H9 (cell line): ENCODE measurements around the gene PANK2. TPM values are rescaled to one million over a fixed set of nuclear protein-coding genes. Genes with fewer than 3 reads are reported as not detected.

Experiments
- DNase-seq: peaks from one replicate; pipeline ENCODE4 v3.0.0-alpha.2; 2017
- H2AFZ ChIP-seq: one replicate; pipeline ENCODE4 v1.6.1; 2013; ENCODE audit warnings: mild to moderate bottlenecking, low read length, control low read depth, moderate library complexity
- H2AK5ac ChIP-seq: 2 replicates; pipeline ENCODE4 v1.6.1; 2013; ENCODE audit warnings: low read length, control low read depth, mixed read lengths; ENCODE audit not compliant: insufficient read length
- H2BK120ac ChIP-seq: one replicate; pipeline ENCODE4 v1.6.1; 2013; ENCODE audit warnings: low read depth, mild to moderate bottlenecking, low read length, control low read depth, inconsistent platforms; ENCODE audit not compliant: poor library complexity, severe bottlenecking
- H2BK12ac ChIP-seq: 2 replicates; pipeline ENCODE4 v1.6.1; 2013; ENCODE audit warnings: low read length, control low read depth, mixed read lengths, low read depth; ENCODE audit not compliant: insufficient read length
- H2BK15ac ChIP-seq: 2 replicates; pipeline ENCODE4 v1.6.1; 2013; ENCODE audit warnings: low read depth, low read length, control low read depth
- H2BK20ac ChIP-seq: one replicate; pipeline ENCODE4 v1.6.1; 2013; ENCODE audit warnings: low read depth, mild to moderate bottlenecking, low read length, control low read depth, inconsistent platforms; ENCODE audit not compliant: poor library complexity, severe bottlenecking
- H2BK5ac ChIP-seq: 2 replicates; pipeline ENCODE4 v1.6.1; 2013; ENCODE audit warnings: low read length, control low read depth, mixed read lengths; ENCODE audit not compliant: insufficient read length
- H3K14ac ChIP-seq: 2 replicates; pipeline ENCODE4 v1.6.1; 2013; ENCODE audit warnings: low read length, control low read depth; ENCODE audit not compliant: insufficient read depth
- H3K18ac ChIP-seq: 2 replicates; pipeline ENCODE4 v1.6.1; 2013; ENCODE audit warnings: low read depth, mild to moderate bottlenecking, mixed read lengths, low read length, control low read depth; ENCODE audit not compliant: insufficient read length
- H3K23ac ChIP-seq: 2 replicates; pipeline ENCODE4 v1.6.1; 2013; ENCODE audit warnings: low read length, control low read depth, mixed read lengths, low read depth; ENCODE audit not compliant: insufficient read length
- H3K23me2 ChIP-seq: 2 replicates; pipeline ENCODE4 v1.6.1; 2013; ENCODE audit warnings: low read depth, mild to moderate bottlenecking, mixed read lengths, low read length, control low read depth; ENCODE audit not compliant: insufficient read length, poor library complexity, severe bottlenecking
- H3K27ac ChIP-seq: 2 replicates; pipeline ENCODE4 v1.5.1; 2013; ENCODE audit warnings: low read length, control low read depth, mixed read lengths, low read depth; ENCODE audit not compliant: insufficient read length
- H3K27me3 ChIP-seq: 2 replicates; pipeline ENCODE4 v1.6.1; 2013; ENCODE audit warnings: low read length, control low read depth, inconsistent platforms; ENCODE audit not compliant: insufficient read depth
- H3K4ac ChIP-seq: 2 replicates; pipeline ENCODE4 v1.6.1; 2013; ENCODE audit warnings: low read depth, mild to moderate bottlenecking, control low read depth, inconsistent platforms, low read length, moderate library complexity
- H3K4me1 ChIP-seq: 2 replicates; pipeline ENCODE4 v1.6.1; 2013; ENCODE audit warnings: low read length, control low read depth, inconsistent platforms; ENCODE audit not compliant: insufficient read depth
- H3K4me2 ChIP-seq: 2 replicates; pipeline ENCODE4 v1.6.1; 2013; ENCODE audit warnings: low read length, control low read depth, mixed read lengths; ENCODE audit not compliant: insufficient read length, insufficient read depth
- H3K56ac ChIP-seq: 2 replicates; pipeline ENCODE4 v1.6.1; 2013; ENCODE audit warnings: low read depth, mild to moderate bottlenecking, mixed read lengths, low read length, control low read depth; ENCODE audit not compliant: insufficient read length
- H3K79me1 ChIP-seq: 2 replicates; pipeline ENCODE4 v1.6.1; 2013; ENCODE audit warnings: low read depth, mild to moderate bottlenecking, moderate library complexity, low read length, control low read depth, inconsistent platforms; ENCODE audit not compliant: insufficient read depth, poor library complexity, severe bottlenecking
- H3K79me2 ChIP-seq: 2 replicates; pipeline ENCODE4 v1.6.1; 2013; ENCODE audit warnings: low read length, control low read depth, inconsistent platforms; ENCODE audit not compliant: insufficient read depth
- H3K9ac ChIP-seq: 2 replicates; pipeline ENCODE4 v1.6.1; 2013; ENCODE audit warnings: low read length, control low read depth, mixed read lengths; ENCODE audit not compliant: insufficient read length; ENCODE audit errors: extremely low read depth
- H3K9me3 ChIP-seq: one replicate; pipeline ENCODE4 v1.6.1; 2013; ENCODE audit warnings: low read depth, low read length, inconsistent platforms; ENCODE audit not compliant: control insufficient read depth
- H3T11ph ChIP-seq: one replicate; pipeline ENCODE4 v1.6.1; 2013; ENCODE audit warnings: mild to moderate bottlenecking, low read length, control low read depth, inconsistent platforms
- H4K20me1 ChIP-seq: one replicate; pipeline ENCODE4 v1.6.1; 2013; ENCODE audit not compliant: control insufficient read depth, insufficient read length, insufficient read depth
- H4K5ac ChIP-seq: 2 replicates; pipeline ENCODE4 v1.6.1; 2013; ENCODE audit warnings: low read depth, mild to moderate bottlenecking, mixed read lengths, low read length, control low read depth; ENCODE audit not compliant: insufficient read length
- H4K8ac ChIP-seq: replicated peaks from 2 replicates; pipeline ENCODE4 v1.6.1; 2013; ENCODE audit warnings: low read length, control low read depth, mixed read lengths, low read depth; ENCODE audit not compliant: insufficient read length
- H4K91ac ChIP-seq: 2 replicates; pipeline ENCODE4 v1.6.1; 2013; ENCODE audit warnings: low read depth, mild to moderate bottlenecking, moderate library complexity, mixed read lengths, low read length, control low read depth; ENCODE audit not compliant: insufficient read length
- H3K27ac Mint-ChIP-seq, 3 experiments: 2 replicates in 2 of 3; 3 replicates in 1 of 3; pipeline ENCODE4 v1.8.0; 2020 to 2021; ENCODE audit warnings: mixed read lengths in 3 of 3, mild to moderate bottlenecking in 1 of 3, moderate library complexity in 1 of 3
- H3K27me3 Mint-ChIP-seq: 2 replicates; pipeline ENCODE4 v1.8.0; 2021; ENCODE audit warnings: low read depth, mild to moderate bottlenecking, moderate library complexity, mixed read lengths
- H3K36me3 Mint-ChIP-seq, 3 experiments: 2 replicates in 2 of 3; 3 replicates in 1 of 3; pipeline ENCODE4 v1.8.0; 2020 to 2021; ENCODE audit warnings: low read depth in 3 of 3, mixed read lengths in 3 of 3; ENCODE audit not compliant: insufficient read depth in 1 of 3
- H3K4me1 Mint-ChIP-seq, 2 experiments: 2 replicates each; pipeline ENCODE4 v1.8.0; 2020; ENCODE audit warnings: mixed read lengths in 2 of 2
- H3K4me3 Mint-ChIP-seq, 2 experiments: 2 replicates in 1 of 2; 3 replicates in 1 of 2; pipeline ENCODE4 v1.8.0; 2020 to 2021; ENCODE audit warnings: mild to moderate bottlenecking in 2 of 2, mixed read lengths in 2 of 2, moderate library complexity in 1 of 2
- H3K9me3 Mint-ChIP-seq, 2 experiments: 2 replicates in 1 of 2; 3 replicates in 1 of 2; pipeline ENCODE4 v1.8.0; 2020; ENCODE audit warnings: mild to moderate bottlenecking in 2 of 2, mixed read lengths in 2 of 2, moderate library complexity in 1 of 2
- total RNA-seq: library from RNA; stranded (reverse); gene quantifications from 2 replicates; pipeline ENCODE4 v1.2.1, GENCODE V29; 2021
- TF ChIP-seq, protein P1 (sequence below): fragments of 200-600 bp; sonication (generic); conservative IDR thresholded peaks from 3 replicates; pipeline ENCODE4 v1.8.0; 2021; ENCODE audit warnings: antibody characterized with exemption, mild to moderate bottlenecking

Gene PANK2
- total RNA-seq, 1 experiment from 2014 or later, result 65.4 TPM

DNA sequence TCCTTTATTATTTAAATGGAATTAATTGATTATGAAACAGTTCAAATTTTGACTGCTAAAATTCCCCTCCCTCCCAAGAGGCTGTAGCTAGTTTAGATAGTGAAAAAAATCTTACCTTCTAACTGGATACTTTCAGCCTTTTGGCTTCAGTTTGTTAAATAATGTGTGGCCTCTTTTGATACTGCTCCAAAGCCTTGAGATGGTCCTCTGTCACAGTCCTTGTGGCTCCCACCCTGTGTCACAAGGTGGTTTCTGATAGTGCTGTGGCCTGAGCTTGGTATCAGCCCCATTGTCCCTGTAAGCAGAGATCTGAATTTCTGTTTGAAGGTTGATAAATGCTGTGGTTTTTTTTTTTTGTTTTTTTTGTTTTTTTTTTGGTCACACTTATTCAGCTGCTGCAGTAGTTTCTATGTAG lies 20.8 kb downstream of the PANK2 start:
- no peaks in the 10 kb centered on the region for H3K4me1 ChIP-seq
- no peaks in the 10 kb centered on the region for H3K79me1 ChIP-seq
- H4K20me1 ChIP-seq, result no peaks in the 10 kb centered on the region
- H3K4me2 ChIP-seq, result no peak overlapping the region
- Mint-ChIP-seq H3K27ac (no peak overlapping the region; a peak in 1 of 7 replicates), H3K36me3 (peaks cover 60 to 74% (median 72%) of the 10 kb centered on the region in 3 experiments; a peak in 6 of 7 replicates), H3K27me3 (no peaks in the 10 kb centered on the region), H3K4me3 (no peak overlapping the region), H3K4me1 (peaks cover 1 to 4% of the 10 kb centered on the region in 2 experiments; a peak in 2 of 4 replicates), H3K9me3 (no peaks in the 10 kb centered on the region)
- no peaks in the 10 kb centered on the region for H3K23me2 ChIP-seq
- H3K4ac ChIP-seq, result no peak overlapping the region
- no peak overlapping the region for H2BK20ac ChIP-seq
- no peak for DNase-seq
- no peak overlapping the region for H2AFZ ChIP-seq
- H2BK120ac ChIP-seq, result no peak overlapping the region
- H2AK5ac ChIP-seq, result no peak overlapping the region
- H3K14ac ChIP-seq, result no peak overlapping the region
- no peak overlapping the region for H2BK12ac ChIP-seq
- peaks cover 43% of the 10 kb centered on the region for H3K79me2 ChIP-seq
- H2BK5ac ChIP-seq, result no peak overlapping the region
- no peak overlapping the region for H3K9ac ChIP-seq
- H3K9me3 ChIP-seq, result no peaks in the 10 kb centered on the region
- H3T11ph ChIP-seq, result no peak overlapping the region
- no peak overlapping the region for H3K56ac ChIP-seq
- H2BK15ac ChIP-seq, result no peak overlapping the region
- no peak overlapping the region for H4K91ac ChIP-seq
- no peak overlapping the region for H4K8ac ChIP-seq
- no peak overlapping the region for H3K18ac ChIP-seq
- TF ChIP-seq, protein P1, sequence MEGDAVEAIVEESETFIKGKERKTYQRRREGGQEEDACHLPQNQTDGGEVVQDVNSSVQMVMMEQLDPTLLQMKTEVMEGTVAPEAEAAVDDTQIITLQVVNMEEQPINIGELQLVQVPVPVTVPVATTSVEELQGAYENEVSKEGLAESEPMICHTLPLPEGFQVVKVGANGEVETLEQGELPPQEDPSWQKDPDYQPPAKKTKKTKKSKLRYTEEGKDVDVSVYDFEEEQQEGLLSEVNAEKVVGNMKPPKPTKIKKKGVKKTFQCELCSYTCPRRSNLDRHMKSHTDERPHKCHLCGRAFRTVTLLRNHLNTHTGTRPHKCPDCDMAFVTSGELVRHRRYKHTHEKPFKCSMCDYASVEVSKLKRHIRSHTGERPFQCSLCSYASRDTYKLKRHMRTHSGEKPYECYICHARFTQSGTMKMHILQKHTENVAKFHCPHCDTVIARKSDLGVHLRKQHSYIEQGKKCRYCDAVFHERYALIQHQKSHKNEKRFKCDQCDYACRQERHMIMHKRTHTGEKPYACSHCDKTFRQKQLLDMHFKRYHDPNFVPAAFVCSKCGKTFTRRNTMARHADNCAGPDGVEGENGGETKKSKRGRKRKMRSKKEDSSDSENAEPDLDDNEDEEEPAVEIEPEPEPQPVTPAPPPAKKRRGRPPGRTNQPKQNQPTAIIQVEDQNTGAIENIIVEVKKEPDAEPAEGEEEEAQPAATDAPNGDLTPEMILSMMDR, result no peak
- no peak overlapping the region for H3K27ac ChIP-seq
- no peak overlapping the region for H4K5ac ChIP-seq
- H3K23ac ChIP-seq, result no peak overlapping the region
- no peaks in the 10 kb centered on the region for H3K27me3 ChIP-seq
